Measurements from ENCODE around the gene HUS1.

Gene HUS1

GRCh38 chr7:47978790-47979144 is 648 bp downstream of the HUS1 start:
- DNase-seq = no peak

GRCh38 chr7:47973739-47974138 is 5.7 kb downstream of the HUS1 start:
- DNase-seq = no peak

GRCh38 chr7:47970761-47971160 is 8.7 kb downstream of the HUS1 start:
- DNase-seq = no peak

GRCh38 chr7:47968847-47969774 is 10.3 kb downstream of the HUS1 start:
- DNase-seq = peak; percentile 66

- DNase-seq = no peak
Observed at GRCh38 chr7:47967708-47968107, 11.7 kb downstream of the HUS1 start.

GRCh38 chr7:47967123-47967522 is 12.3 kb downstream of the HUS1 start:
- DNase-seq = no peak

- DNase-seq = no peak
Observed at GRCh38 chr7:47965456-47965855, 14.0 kb downstream of the HUS1 start.

GRCh38 chr7:47962262-47962661 is 17.2 kb downstream of the HUS1 start:
- no peak for DNase-seq

- no peak for DNase-seq
Observed at GRCh38 chr7:47957156-47957555, 22.3 kb downstream of the HUS1 start.

- DNase-seq = no peak
Observed at GRCh38 chr7:47956220-47956619, 23.2 kb downstream of the HUS1 start.

GRCh38 chr7:47954231-47954911 is 25.0 kb downstream of the HUS1 start:
- DNase-seq = peak; percentile 35

- DNase-seq = no peak
Observed at GRCh38 chr7:47953822-47954221, 25.6 kb downstream of the HUS1 start.

- DNase-seq = no peak
Observed at GRCh38 chr7:47952224-47952623, 27.2 kb downstream of the HUS1 start.

GRCh38 chr7:47951374-47951773 is 28.0 kb downstream of the HUS1 start:
- no peak for DNase-seq

- DNase-seq = no peak
Observed at GRCh38 chr7:47950714-47951113, 28.7 kb downstream of the HUS1 start.

- DNase-seq = no peak
Observed at GRCh38 chr7:47949703-47950102, 29.7 kb downstream of the HUS1 start.

GRCh38 chr7:47948141-47948790 is 31.1 kb downstream of the HUS1 start, which contains the start of gene PKD1L1:
TSS of gene PKD1L1 (minus strand) at chr7:47948466. CDS start at chr7:47948440, 26 bp downstream.
- no peak for DNase-seq

GRCh38 chr7:47947355-47947749 is 32.1 kb downstream of the HUS1 start:
- DNase-seq = no peak

- no peak for DNase-seq
Observed at GRCh38 chr7:47946581-47947354, 32.6 kb downstream of the HUS1 start.

GRCh38 chr7:47945261-47946015 is 34.0 kb downstream of the HUS1 start:
- peak; percentile 67 for DNase-seq

GRCh38 chr7:47944536-47945260 is 34.7 kb downstream of the HUS1 start:
- DNase-seq = no peak
